ENCODE results near the gene STX18.

GRCh38 chr4:4534515-4535145 is 7.2 kb downstream of the STX18 start:
- TF ChIP-seq REST (IDR thresholded peaks at IDR 0.05; ENCODE audit: low read depth, low read length) = no peak
- TF ChIP-seq BCL3 (IDR thresholded peaks at IDR 0.05; ENCODE audit: borderline replicate concordance, insufficient read depth, low read depth, low read length, poor library complexity, severe bottlenecking) = no peak
